Neural progenitor cell (in vitro differentiated cells): ENCODE results near the gene SMIM3. TPM values are rescaled to one million over a fixed set of nuclear protein-coding genes. Genes with fewer than 3 reads are reported as not detected.
"Not testable (repeated sequence)": the region's sequence is repeated elsewhere in the genome, so short reads cannot be mapped to it uniquely, and the experiment has no call there.

Experiments
- DNase-seq: peaks from one replicate; pipeline ENCODE4 v3.0.0-alpha.2; 2016; ENCODE audit warnings: low spot score
- H2AFZ ChIP-seq: fragments of 200-600 bp; sonication (generic); replicated peaks from 2 replicates; pipeline ENCODE4 v1.6.1; 2016; ENCODE audit warnings: antibody characterized with exemption
- H3F3A ChIP-seq: fragments of 200-600 bp; sonication (generic); 2 replicates; pipeline ENCODE4 v1.6.1; 2016; ENCODE audit warnings: antibody characterized with exemption, low read depth
- H3K27ac ChIP-seq: fragments of 200-600 bp; sonication (generic); 2 replicates; pipeline ENCODE4 v1.5.1; 2016; ENCODE audit warnings: mild to moderate bottlenecking
- H3K27me3 ChIP-seq: fragments of 200-600 bp; sonication (generic); 2 replicates; pipeline ENCODE4 v1.6.1; 2016; ENCODE audit warnings: mild to moderate bottlenecking, moderate library complexity
- H3K36me3 ChIP-seq: fragments of 200-600 bp; sonication (generic); 2 replicates; pipeline ENCODE4 v1.5.1; 2016
- H3K4me1 ChIP-seq: fragments of 200-600 bp; sonication (generic); 2 replicates; pipeline ENCODE4 v1.6.1; 2016; ENCODE audit warnings: mixed run types
- H3K4me2 ChIP-seq: fragments of 200-600 bp; sonication (generic); 2 replicates; pipeline ENCODE4 v1.6.1; 2016
- H3K4me3 ChIP-seq: fragments of 200-600 bp; sonication (generic); 2 replicates; pipeline ENCODE4 v1.5.1; 2016
- H3K79me2 ChIP-seq: fragments of 200-600 bp; sonication (generic); 2 replicates; pipeline ENCODE4 v1.6.1; 2016; ENCODE audit warnings: low read depth
- H3K9ac ChIP-seq: fragments of 200-600 bp; sonication (generic); 2 replicates; pipeline ENCODE4 v1.6.1; 2016
- H3K9me3 ChIP-seq: fragments of 200-600 bp; sonication (generic); 2 replicates; pipeline ENCODE4 v1.5.1; 2016; ENCODE audit warnings: low read depth
- H4K20me1 ChIP-seq: fragments of 200-600 bp; sonication (generic); 2 replicates; pipeline ENCODE4 v1.6.1; 2016; ENCODE audit warnings: low read depth
- H3K27ac Mint-ChIP-seq: 3 replicates; pipeline ENCODE4 v1.8.0; 2021; ENCODE audit warnings: mixed read lengths
- H3K27me3 Mint-ChIP-seq: 2 replicates; pipeline ENCODE4 v1.8.0; 2022; ENCODE audit warnings: low read depth, mild to moderate bottlenecking, inconsistent platforms, moderate library complexity, mixed read lengths; ENCODE audit not compliant: insufficient read depth
- H3K36me3 Mint-ChIP-seq: 3 replicates; pipeline ENCODE4 v1.8.0; 2021; ENCODE audit warnings: mixed read lengths
- H3K4me1 Mint-ChIP-seq: 3 replicates; pipeline ENCODE4 v1.8.0; 2021; ENCODE audit warnings: mixed read lengths
- H3K4me3 Mint-ChIP-seq: 3 replicates; pipeline ENCODE4 v1.8.0; 2021; ENCODE audit warnings: mild to moderate bottlenecking, moderate library complexity, mixed read lengths
- H3K9me3 Mint-ChIP-seq: 3 replicates; pipeline ENCODE4 v1.8.0; 2020; ENCODE audit warnings: mixed read lengths
- CTCF ChIP-seq: fragments of 200-600 bp; sonication (generic); IDR thresholded peaks from 2 replicates; pipeline ENCODE4 v1.5.1; 2017; ENCODE audit warnings: antibody characterized with exemption, mild to moderate bottlenecking
- EZH2 ChIP-seq: fragments of 200-600 bp; sonication (generic); IDR thresholded peaks from 2 replicates; pipeline ENCODE4 v1.6.1; 2017; ENCODE audit warnings: antibody characterized with exemption, mild to moderate bottlenecking, moderate library complexity
- EZH2phosphoT487 ChIP-seq: fragments of 200-600 bp; sonication (generic); IDR thresholded peaks from 2 replicates; pipeline ENCODE4 v1.6.1; 2017; ENCODE audit warnings: antibody characterized with exemption
- total RNA-seq: library from RNA; depleted of rRNA; stranded (reverse); fragments of >200 nt; gene quantifications from 2 replicates; pipeline ENCODE4 v1.2.3, GENCODE V29; 2015; ENCODE audit warnings: low replicate concordance

Gene SMIM3
- total RNA-seq, 1 donor from 2014 or later = 18.4 TPM

GRCh38 chr5:150791536-150791935 is 13.0 kb downstream of the SMIM3 start:
- no peaks in the 10 kb centered on the region for H3K27me3 Mint-ChIP-seq
- Histone ChIP-seq H3K4me1 (peaks cover 19% of the 10 kb centered on the region), H3K27me3 (no peaks in the 10 kb centered on the region), H3K36me3 (no peaks in the 10 kb centered on the region), H2AFZ (no peak overlapping the region), H3K9ac (no peak overlapping the region), H3K9me3 (no peaks in the 10 kb centered on the region), H4K20me1 (no peaks in the 10 kb centered on the region), H3F3A (peaks cover 4% of the 10 kb centered on the region), H3K4me2 (no peak overlapping the region), H3K27ac (no peak overlapping the region), H3K79me2 (peaks cover 57% of the 10 kb centered on the region), H3K4me3 (no peak overlapping the region)
- no peak for TF ChIP-seq EZH2
- TF ChIP-seq CTCF = no peak
- TF ChIP-seq EZH2phosphoT487 = no peak
- no peak for DNase-seq
- no peaks in the 10 kb centered on the region for H3K9me3 Mint-ChIP-seq
- H3K27ac Mint-ChIP-seq = no peak overlapping the region
- peaks cover 11% of the 10 kb centered on the region for H3K4me1 Mint-ChIP-seq
- H3K36me3 Mint-ChIP-seq = no peaks in the 10 kb centered on the region
- H3K4me3 Mint-ChIP-seq = no peak overlapping the region

- not testable (repeated sequence) for H4K20me1 ChIP-seq, H3K27me3 ChIP-seq, H3K4me2 ChIP-seq, H3K4me3 ChIP-seq, H3K9me3 ChIP-seq, H3K36me3 Mint-ChIP-seq, H3K27ac ChIP-seq, H3K27ac Mint-ChIP-seq, H3K27me3 Mint-ChIP-seq, H3K9ac ChIP-seq, DNase-seq, H3K4me3 Mint-ChIP-seq, H3K36me3 ChIP-seq, H2AFZ ChIP-seq, H3K9me3 Mint-ChIP-seq, H3F3A ChIP-seq
- Histone ChIP-seq H3K79me2 (peaks cover 40% of the 10 kb centered on the region), H3K4me1 (peaks cover 19% of the 10 kb centered on the region)
- peaks cover 11% of the 10 kb centered on the region for H3K4me1 Mint-ChIP-seq
Measured at GRCh38 chr5:150793423-150793888, 14.9 kb downstream of the SMIM3 start.

- peaks cover 10% of the 10 kb centered on the region for H3K4me1 ChIP-seq
- no peaks in the 10 kb centered on the region for H4K20me1 ChIP-seq
- Mint-ChIP-seq H3K4me3 (no peak overlapping the region), H3K27ac (no peak overlapping the region), H3K4me1 (peaks cover 8% of the 10 kb centered on the region), H3K27me3 (no peaks in the 10 kb centered on the region), H3K9me3 (no peaks in the 10 kb centered on the region), H3K36me3 (no peaks in the 10 kb centered on the region)
- no peak overlapping the region for H3K4me2 ChIP-seq
- no peak for DNase-seq
- TF ChIP-seq EZH2 = no peak
- no peak for TF ChIP-seq EZH2phosphoT487
- TF ChIP-seq CTCF = no peak
- no peaks in the 10 kb centered on the region for H3K9me3 ChIP-seq
- no peak overlapping the region for H2AFZ ChIP-seq
- H3K4me3 ChIP-seq = no peak overlapping the region
- peaks cover 27% of the 10 kb centered on the region for H3K79me2 ChIP-seq
- H3K9ac ChIP-seq = no peak overlapping the region
- peaks cover 3% of the 10 kb centered on the region for H3F3A ChIP-seq
- no peaks in the 10 kb centered on the region for H3K27me3 ChIP-seq
- H3K27ac ChIP-seq = no peak overlapping the region
- H3K36me3 ChIP-seq = no peaks in the 10 kb centered on the region
Measured at GRCh38 chr5:150794927-150795326, 16.4 kb downstream of the SMIM3 start.

- Histone ChIP-seq H3K4me3 (no peak overlapping the region), H3K79me2 (peaks cover 3% of the 10 kb centered on the region), H3K36me3 (no peaks in the 10 kb centered on the region), H3F3A (no peaks in the 10 kb centered on the region), H3K9ac (no peak overlapping the region), H3K27me3 (no peaks in the 10 kb centered on the region), H4K20me1 (no peaks in the 10 kb centered on the region), H3K9me3 (no peaks in the 10 kb centered on the region), H3K4me2 (no peak overlapping the region), H3K27ac (no peak overlapping the region), H3K4me1 (no peaks in the 10 kb centered on the region), H2AFZ (no peak overlapping the region)
- no peak overlapping the region for H3K4me3 Mint-ChIP-seq
- H3K9me3 Mint-ChIP-seq = no peaks in the 10 kb centered on the region
- H3K36me3 Mint-ChIP-seq = no peaks in the 10 kb centered on the region
- peaks cover 3% of the 10 kb centered on the region for H3K4me1 Mint-ChIP-seq
- TF ChIP-seq EZH2phosphoT487 (no peak), EZH2 (no peak), CTCF (no peak)
- H3K27me3 Mint-ChIP-seq = no peaks in the 10 kb centered on the region
- H3K27ac Mint-ChIP-seq = no peak overlapping the region
- DNase-seq = no peak
Measured at GRCh38 chr5:150797384-150797783, 18.8 kb downstream of the SMIM3 start.
